ENCODE measurements around the gene CSNK1A1. TPM values are rescaled to one million over a fixed set of nuclear protein-coding genes. Genes with fewer than 3 reads are reported as not detected.
A peak's percentile ranks its signal among the peaks of the same experiment; 100 is the strongest.
"Not testable (repeated sequence)": the region's sequence is repeated elsewhere in the genome, so short reads cannot be mapped to it uniquely, and the experiment has no call there.

Gene CSNK1A1
- total RNA-seq, 1 donor from 2014 or later, result 224 TPM

DNA sequence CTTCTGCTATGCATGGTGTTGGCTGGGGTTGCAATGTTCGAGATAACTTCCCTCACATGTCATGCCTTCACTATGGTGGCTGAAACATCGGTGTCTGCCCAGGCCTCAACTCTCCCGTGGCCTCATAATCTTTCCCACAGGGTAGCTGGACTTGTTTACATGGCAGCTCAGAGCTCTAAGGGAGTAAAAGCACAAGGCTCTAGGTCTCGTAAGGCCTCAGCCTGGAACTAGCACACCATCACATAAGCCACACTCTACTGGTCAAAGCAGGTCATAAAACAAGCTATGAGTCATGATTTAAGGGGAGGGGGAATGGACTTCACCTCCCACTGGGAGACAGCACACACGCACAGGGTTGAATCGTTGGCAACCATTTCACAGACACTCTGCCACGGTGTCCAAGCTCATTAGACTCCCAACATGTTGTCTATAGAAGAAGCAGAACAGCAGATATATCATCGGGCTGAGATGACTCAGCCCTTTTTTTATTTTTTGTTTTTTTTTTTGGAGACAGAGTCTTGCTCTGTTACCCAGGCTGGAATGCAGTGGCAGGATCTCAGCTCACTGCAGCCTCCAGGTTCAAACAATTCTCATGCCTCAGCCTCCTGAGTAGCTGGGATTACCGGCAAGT, 105.4 kb downstream of the CSNK1A1 start:
- H3K4me1 Mint-ChIP-seq (ENCODE audit: unreplicated experiment), result peaks cover 46% of the 10 kb centered on the region
- no peaks in the 10 kb centered on the region for H3K36me3 Mint-ChIP-seq
- no peaks in the 10 kb centered on the region for H3K9me3 Mint-ChIP-seq
- TF ChIP-seq, protein P1, sequence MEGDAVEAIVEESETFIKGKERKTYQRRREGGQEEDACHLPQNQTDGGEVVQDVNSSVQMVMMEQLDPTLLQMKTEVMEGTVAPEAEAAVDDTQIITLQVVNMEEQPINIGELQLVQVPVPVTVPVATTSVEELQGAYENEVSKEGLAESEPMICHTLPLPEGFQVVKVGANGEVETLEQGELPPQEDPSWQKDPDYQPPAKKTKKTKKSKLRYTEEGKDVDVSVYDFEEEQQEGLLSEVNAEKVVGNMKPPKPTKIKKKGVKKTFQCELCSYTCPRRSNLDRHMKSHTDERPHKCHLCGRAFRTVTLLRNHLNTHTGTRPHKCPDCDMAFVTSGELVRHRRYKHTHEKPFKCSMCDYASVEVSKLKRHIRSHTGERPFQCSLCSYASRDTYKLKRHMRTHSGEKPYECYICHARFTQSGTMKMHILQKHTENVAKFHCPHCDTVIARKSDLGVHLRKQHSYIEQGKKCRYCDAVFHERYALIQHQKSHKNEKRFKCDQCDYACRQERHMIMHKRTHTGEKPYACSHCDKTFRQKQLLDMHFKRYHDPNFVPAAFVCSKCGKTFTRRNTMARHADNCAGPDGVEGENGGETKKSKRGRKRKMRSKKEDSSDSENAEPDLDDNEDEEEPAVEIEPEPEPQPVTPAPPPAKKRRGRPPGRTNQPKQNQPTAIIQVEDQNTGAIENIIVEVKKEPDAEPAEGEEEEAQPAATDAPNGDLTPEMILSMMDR (conservative IDR thresholded peaks at IDR 0.05), result no peak
- no peak overlapping the region for H3K4me3 Mint-ChIP-seq
- H3K27me3 Mint-ChIP-seq, result no peaks in the 10 kb centered on the region
- peak overlapping the region; percentile 73 for H3K27ac Mint-ChIP-seq
- DNase-seq (ENCODE audit: extremely low spot score, unreplicated experiment), result no peak

DNA sequence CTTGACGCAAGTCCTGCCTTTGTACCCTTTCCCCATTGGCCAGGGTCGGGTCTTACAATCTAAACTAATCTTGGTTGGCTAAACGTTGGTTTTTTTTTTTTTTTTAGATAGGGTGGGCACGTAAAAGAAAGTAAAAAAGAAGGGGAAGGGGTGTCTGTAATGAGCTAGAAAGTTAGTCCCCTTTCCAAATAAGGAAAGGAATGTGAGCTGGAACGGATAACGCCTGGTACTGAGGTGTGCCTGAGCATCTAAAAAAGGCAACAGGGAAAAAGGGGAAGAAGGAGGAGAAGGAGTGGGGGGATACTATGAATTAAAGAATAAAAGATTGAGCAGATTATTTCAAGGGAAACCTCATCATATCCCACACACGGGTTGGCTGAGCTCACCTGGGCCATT, 105.9 kb downstream of the CSNK1A1 start:
- Mint-ChIP-seq H3K27ac (peak overlapping the region; percentile 73), H3K9me3 (no peaks in the 10 kb centered on the region), H3K4me3 (no peak overlapping the region), H3K36me3 (no peaks in the 10 kb centered on the region), H3K27me3 (no peaks in the 10 kb centered on the region), H3K4me1 (ENCODE audit: unreplicated experiment) (peaks cover 45% of the 10 kb centered on the region)
- no peak for DNase-seq (ENCODE audit: extremely low spot score, unreplicated experiment)
- TF ChIP-seq, protein P1 (conservative IDR thresholded peaks at IDR 0.05), result no peak

DNA sequence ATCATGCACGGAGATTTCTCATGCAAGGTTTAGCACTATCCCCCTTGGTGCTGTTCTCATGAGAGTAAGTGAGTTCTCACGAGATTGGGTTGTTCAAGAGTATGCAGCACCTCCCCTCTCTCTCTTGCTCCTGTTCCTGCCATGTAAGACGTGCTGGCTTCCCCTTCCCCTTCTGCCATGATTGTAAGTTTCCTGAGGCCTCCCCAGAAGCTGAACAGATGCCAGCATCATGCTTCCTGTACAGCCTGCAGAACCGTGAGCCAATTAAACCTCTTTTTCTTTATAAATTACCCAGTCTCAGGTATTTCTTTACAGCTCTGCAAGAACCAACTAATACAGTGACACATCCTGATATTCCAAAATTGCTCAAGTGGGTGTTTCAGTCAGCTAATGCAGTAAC, 106.8 kb downstream of the CSNK1A1 start:
- H3K27ac Mint-ChIP-seq; H3K36me3 Mint-ChIP-seq; H3K4me3 Mint-ChIP-seq; DNase-seq (ENCODE audit: extremely low spot score, unreplicated experiment); H3K27me3 Mint-ChIP-seq; H3K9me3 Mint-ChIP-seq: not testable (repeated sequence)
- peaks cover 45% of the 10 kb centered on the region for H3K4me1 Mint-ChIP-seq (ENCODE audit: unreplicated experiment)

DNA sequence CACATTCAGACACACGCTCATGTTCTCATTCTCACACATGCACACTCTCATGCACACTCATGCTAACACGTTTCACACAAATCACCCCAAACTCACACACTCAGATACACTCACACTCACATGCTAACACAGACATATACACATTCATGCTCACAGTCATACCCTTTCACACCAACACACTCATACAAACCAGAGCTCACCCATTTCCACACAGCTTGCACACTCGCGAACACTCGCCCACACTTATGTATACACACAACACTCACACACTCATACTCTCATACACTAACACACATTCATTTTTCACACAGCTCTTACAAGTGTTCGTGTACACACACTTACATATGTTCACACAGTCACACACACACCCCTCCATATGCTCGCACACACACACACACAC, 108.0 kb downstream of the CSNK1A1 start:
- Mint-ChIP-seq H3K36me3 (no peaks in the 10 kb centered on the region), H3K9me3 (no peaks in the 10 kb centered on the region), H3K27ac (peak overlapping the region; percentile 4), H3K4me1 (ENCODE audit: unreplicated experiment) (peaks cover 41% of the 10 kb centered on the region), H3K4me3 (no peak overlapping the region), H3K27me3 (no peaks in the 10 kb centered on the region)
- no peak for DNase-seq (ENCODE audit: extremely low spot score, unreplicated experiment)
- TF ChIP-seq, protein P1 (conservative IDR thresholded peaks at IDR 0.05), result no peak

DNA sequence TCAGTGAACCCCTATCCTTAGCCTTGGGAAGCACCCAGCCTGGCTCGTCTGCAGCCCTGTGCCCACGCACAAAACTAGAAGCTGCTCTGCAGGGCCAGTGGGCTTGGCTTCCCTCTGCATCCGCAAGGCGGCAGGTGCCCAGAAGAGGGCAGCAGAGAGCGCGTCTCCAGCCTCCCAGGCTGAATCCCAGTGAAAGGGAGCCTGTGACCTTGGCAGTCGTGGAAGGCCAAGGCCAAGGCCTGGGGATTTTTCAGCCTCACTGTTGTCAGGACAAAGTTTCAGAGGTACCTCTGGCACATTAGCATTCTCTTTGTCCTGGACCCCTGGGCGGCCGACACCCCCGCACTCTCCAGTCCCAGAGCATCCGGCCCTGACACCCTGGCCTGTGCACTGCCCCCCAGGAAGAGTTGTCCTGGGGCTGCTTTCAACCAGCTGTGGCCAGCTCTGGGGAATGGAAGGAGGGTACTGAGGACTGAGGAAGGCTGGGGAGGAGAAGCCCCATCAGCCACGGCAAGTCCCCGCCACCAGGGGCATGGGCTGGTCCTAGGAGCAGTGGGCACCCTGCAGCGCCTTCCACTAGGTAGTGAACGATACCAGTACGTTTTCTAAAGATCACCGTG, 108.6 kb downstream of the CSNK1A1 start:
- Mint-ChIP-seq H3K36me3 (no peaks in the 10 kb centered on the region), H3K4me3 (peak overlapping the region; percentile 71), H3K4me1 (ENCODE audit: unreplicated experiment) (peaks cover 39% of the 10 kb centered on the region), H3K27me3 (no peaks in the 10 kb centered on the region), H3K27ac (peak overlapping the region; percentile 92), H3K9me3 (no peaks in the 10 kb centered on the region)
- TF ChIP-seq, protein P1 (conservative IDR thresholded peaks at IDR 0.05), result peak; percentile 92
- peak; percentile 92 for DNase-seq (ENCODE audit: extremely low spot score, unreplicated experiment)

Other genes with a start within 250 kb of the CSNK1A1 start
- gene GRPEL2, start 205.9 kb downstream of the CSNK1A1 start, total RNA-seq (ENCODE audit: low replicate concordance), result 19.1 and 22.6 TPM in 2 replicates
- gene PCYOX1L, start 193.4 kb downstream of the CSNK1A1 start, total RNA-seq (ENCODE audit: low replicate concordance), result 8.2 and 18.5 TPM in 2 replicates
- gene IL17B, start 172.1 kb downstream of the CSNK1A1 start, total RNA-seq (ENCODE audit: low replicate concordance), result 0.46 TPM in 1 of 2 replicates, not detected in the other
- gene ARHGEF37, start 30.1 kb upstream of the CSNK1A1 start, total RNA-seq (ENCODE audit: low replicate concordance), result 7.1 and 16.8 TPM in 2 replicates
- gene PPARGC1B, start 178.9 kb upstream of the CSNK1A1 start, total RNA-seq (ENCODE audit: low replicate concordance), result 5.4 and 8.5 TPM in 2 replicates